ELF-1 (cell line): ENCODE results near the gene BPIFA1.
A peak's percentile ranks its signal among the peaks of the same experiment; 100 is the strongest.

ENCODE experiments used
- DNase-seq: peaks from one replicate; pipeline ENCODE4 v3.0.0-alpha.2; 2016; ENCODE audit warnings: low read depth, low spot score

The BPIFA1 gene

DNA sequence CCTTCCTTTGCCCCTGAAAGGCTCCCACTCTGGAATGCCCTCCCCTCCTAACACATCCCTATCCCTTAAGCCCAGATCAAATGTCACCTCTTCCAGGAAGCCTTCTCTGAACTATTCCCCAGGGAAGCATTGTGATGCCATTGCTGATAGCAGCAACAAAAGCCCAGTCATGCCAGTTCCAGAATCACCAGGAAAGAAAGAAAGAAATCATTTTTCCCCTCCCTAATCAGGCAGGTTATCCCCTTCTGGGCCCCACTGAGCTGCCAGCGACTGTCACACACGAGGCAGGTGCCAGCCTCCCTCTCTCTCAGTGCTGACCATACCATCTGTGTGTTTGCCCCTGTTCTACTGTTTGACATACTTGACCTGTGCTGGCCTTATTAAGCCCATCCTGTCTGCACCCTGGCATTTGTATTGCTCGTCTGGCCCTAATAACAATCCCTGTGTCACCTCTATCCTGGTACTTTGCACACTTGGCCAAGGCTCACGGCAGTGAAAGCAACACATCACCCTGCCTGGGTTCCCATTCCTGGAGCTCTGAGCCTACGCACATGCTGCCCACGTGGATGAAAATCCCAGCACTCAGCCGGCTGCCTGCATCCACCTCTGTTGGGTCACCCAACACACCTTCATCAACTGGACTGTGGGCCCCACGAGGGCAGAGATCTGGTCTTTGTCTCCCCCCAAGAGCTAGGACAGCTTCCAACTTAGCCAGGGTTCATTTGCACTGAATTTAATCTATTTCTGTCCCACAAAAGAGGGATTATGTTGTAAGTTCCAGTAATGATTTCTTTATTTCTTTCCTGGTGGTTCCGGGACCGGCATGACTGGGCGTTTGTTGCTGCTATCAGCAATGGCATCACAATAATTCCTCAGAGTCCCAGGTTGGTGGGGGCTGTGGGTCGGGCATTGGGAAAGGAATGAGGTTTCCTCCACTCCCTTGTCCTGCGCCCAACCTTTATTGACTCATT lies 42.0 kb downstream of the BPIFA1 start:
- DNase-seq = peak; percentile 44

DNA sequence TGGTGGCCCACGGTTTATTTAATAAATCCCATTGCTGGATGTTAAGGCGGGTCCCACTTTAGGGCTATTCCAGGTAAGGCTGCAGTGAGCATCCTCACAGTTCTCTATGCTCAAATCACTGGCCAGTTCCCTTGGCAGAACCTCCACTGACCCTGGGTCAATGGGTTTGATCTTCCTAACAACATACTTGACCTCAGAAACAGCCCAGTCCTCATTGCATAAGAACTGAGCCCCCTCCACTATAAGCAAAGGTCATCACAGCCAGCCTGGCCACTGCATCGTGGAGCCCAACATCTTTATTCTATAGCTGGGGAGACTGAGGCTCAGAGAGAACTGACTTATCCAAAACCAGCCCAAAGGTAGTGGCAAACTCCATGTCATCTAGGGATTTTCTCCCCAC lies 42.9 kb downstream of the BPIFA1 start:
- no peak for DNase-seq

DNA sequence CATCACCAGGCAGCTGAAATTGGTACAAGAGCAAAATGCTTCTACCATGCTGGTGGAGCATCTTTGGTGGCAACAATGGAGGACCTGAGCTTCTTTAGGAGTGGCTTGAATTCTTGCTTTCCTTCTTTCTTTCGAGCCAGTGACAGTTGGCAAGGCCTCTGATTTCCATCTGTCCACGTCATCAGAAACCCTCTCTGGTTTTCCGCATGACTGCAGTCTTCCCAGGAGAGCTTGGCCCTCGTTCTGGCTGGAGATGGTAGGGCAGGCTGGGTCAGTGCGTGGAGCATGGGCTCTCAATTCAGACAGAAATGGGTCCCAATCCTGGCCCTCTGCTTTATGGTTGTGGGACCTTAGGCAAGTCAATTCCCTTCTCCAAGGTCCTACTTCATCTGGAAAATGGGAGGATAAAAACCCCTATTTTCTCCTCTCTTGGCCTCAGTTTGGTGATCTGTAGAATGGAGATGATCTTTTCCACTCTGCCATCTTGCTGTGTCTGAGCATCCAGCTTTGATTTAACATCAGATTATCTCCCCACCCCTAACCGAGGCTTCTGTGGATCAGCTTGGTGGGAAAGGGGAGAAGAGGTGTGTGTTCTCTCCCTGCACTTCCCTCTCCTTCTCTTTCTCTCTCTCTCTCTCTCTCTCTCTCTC lies 43.6 kb downstream of the BPIFA1 start:
- no peak for DNase-seq

GRCh38 chr20:33280000-33280680 lies 44.3 kb downstream of the BPIFA1 start:
- DNase-seq = no peak

DNA sequence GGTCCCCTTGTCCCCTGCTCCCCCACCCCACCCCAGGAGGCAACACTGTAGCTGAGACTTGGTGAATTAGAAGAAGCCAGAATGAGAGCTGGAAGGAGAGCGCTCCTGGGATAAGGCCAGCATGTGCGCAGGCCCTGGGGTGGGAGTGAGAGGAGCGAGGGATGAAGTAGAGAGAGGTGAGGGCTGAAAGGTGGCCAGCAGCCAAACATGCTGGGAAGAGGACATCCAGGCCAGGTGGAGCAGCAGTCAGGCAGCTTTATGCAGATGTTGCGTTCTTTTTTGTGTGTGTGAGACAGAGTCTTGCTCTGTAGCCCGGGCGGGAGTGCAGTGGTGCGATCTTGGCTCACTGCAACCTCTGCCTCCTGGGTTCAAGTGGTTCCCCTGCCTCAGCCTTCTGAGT lies 45.0 kb downstream of the BPIFA1 start:
- DNase-seq = no peak

DNA sequence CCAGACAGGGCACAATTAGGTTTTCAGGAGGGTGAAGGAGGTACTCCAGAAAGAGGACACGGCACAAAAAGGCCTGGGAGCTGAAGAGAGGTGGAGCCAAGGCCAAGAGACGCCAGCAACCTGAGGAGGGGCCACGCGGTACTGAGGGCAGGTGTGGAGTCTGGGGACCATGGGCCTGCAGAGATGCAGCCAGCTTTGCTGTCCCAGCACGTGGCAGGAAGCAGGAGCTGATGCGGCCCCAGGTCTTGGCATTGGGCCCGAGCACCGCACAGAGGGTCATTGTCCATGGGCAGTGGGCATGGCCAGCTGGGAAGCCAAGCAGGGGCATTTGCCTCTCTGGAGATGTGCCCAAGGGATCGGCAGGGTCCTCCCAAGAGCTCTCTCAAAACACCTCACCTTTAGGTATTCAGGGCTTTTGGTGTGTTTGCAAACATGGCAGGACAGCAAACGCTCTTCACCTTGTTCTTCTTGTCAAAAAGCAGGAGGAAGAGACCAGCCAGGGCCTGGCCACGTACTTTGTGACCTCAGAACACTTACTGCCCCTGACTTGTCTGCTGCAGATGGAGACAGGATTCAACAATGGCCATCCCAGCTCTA lies 45.9 kb downstream of the BPIFA1 start:
- no peak for DNase-seq

GRCh38 chr20:33282196-33282934 lies 46.6 kb downstream of the BPIFA1 start:
- no peak for DNase-seq

- no peak for DNase-seq
Measured at GRCh38 chr20:33282991-33283555, 47.3 kb downstream of the BPIFA1 start, which contains the start of gene BPIFB1. TSS of gene BPIFB1 (plus strand) at chr20:33283214. CDS start at chr20:33286074, 2,860 bp downstream.

- no peak for DNase-seq
Measured at GRCh38 chr20:33284284-33284683, 48.5 kb downstream of the BPIFA1 start.

GRCh38 chr20:33284937-33285336 lies 49.1 kb downstream of the BPIFA1 start:
- no peak for DNase-seq

GRCh38 chr20:33285861-33286495 lies 50.2 kb downstream of the BPIFA1 start:
- no peak for DNase-seq

- DNase-seq = no peak
Measured at GRCh38 chr20:33287884-33288283, 52.1 kb downstream of the BPIFA1 start.

GRCh38 chr20:33290852-33291251 lies 55.1 kb downstream of the BPIFA1 start:
- DNase-seq = no peak

DNA sequence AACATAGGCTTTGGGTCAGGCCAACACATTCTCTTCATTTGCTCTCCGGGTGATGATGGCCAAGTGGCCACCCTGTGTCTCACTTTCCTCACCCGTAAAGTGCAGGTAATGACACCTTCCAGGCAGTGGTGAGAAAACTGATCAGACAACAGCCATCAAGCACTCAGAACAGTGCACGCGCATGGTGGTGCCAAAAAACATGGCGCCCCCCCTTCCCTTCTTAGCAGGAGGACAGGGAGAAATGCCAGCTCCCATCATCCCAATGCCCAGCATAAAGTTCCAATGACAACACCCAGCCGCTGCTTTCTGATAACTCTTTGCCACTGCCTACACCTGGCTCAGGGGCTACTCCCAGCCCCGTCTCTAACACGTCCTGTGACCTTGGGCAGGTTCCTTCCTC lies 55.6 kb downstream of the BPIFA1 start:
- no peak for DNase-seq

- DNase-seq = peak; percentile 76
Measured at GRCh38 chr20:33291830-33292355, 56.1 kb downstream of the BPIFA1 start.
